Ovary (tissue), 3 donors: ENCODE measurements around the gene NCAPH2.

Experiments
- POLR2A ChIP-seq: fragments of 450-650 bp; IDR thresholded peaks from one replicate; pipeline ENCODE4 v1.6.1; 2017; ENCODE audit warnings: antibody characterized with exemption, mild to moderate bottlenecking, moderate library complexity
- TF ChIP-seq, protein P1 (sequence below), 3 donors: fragments of 450-650 bp in 2 of 3; fragments of 200-600 bp in 1 of 3; IDR thresholded peaks; one replicate each; pipeline versions ENCODE4 v1.5.1 to v1.8.0; 2016 to 2022; ENCODE audit warnings: antibody characterized with exemption in 3 of 3, mild to moderate bottlenecking in 1 of 3
- donor health status: DM: no; HTN: no; CAD: no.

DNA sequence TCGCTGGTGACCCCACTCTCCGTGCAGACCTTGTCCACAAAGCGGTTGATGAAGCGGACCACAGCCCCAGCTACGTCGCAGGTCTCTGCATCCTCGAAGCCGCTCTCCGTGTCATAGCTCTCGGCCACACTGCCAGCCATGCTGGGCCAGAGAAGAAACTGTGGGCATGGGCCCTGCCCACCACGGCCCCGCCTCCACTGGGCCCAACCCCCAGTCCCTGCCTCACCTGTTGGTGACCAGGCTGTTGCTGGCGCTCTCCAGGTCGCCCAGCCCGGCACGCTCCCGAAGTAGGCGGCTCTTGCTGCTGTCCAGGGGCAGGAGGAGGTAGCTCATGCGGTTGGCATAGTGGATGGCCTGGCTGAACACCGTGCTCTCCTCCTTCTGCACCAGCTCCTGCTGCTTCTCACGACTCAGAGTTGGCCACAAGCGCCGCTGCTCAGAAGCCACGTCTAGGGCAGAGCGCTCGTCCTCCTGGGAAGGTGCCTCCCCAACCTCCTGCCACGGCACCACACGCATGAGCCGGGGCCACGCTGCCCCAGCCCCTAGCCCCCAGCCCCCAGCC lies 46.0 kb upstream of the NCAPH2 start:
- TF ChIP-seq, protein P1, sequence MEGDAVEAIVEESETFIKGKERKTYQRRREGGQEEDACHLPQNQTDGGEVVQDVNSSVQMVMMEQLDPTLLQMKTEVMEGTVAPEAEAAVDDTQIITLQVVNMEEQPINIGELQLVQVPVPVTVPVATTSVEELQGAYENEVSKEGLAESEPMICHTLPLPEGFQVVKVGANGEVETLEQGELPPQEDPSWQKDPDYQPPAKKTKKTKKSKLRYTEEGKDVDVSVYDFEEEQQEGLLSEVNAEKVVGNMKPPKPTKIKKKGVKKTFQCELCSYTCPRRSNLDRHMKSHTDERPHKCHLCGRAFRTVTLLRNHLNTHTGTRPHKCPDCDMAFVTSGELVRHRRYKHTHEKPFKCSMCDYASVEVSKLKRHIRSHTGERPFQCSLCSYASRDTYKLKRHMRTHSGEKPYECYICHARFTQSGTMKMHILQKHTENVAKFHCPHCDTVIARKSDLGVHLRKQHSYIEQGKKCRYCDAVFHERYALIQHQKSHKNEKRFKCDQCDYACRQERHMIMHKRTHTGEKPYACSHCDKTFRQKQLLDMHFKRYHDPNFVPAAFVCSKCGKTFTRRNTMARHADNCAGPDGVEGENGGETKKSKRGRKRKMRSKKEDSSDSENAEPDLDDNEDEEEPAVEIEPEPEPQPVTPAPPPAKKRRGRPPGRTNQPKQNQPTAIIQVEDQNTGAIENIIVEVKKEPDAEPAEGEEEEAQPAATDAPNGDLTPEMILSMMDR (IDR thresholded peaks at IDR 0.05) = no peak
- TF ChIP-seq POLR2A = no peak
